Activated naive CD8-positive, alpha-beta T cell treated with anti-CD3 and anti-CD28 coated beads, Interleukin-2, amount 10 ng/mL, durations not matched to agents 7 days and 5 days (primary cell): ENCODE results near the gene KRTAP10-3. TPM values are rescaled to one million over a fixed set of nuclear protein-coding genes. Genes with fewer than 3 reads are reported as not detected.
A peak's percentile ranks its signal among the peaks of the same experiment; 100 is the strongest.

Source experiments
- ATAC-seq: fragments of 150-1000 bp; cut with Tn5 transposase; one replicate; pipeline ENCODE4 v1.10.0; 2021; ENCODE audit warnings: low read depth, moderate library complexity
- POLR2A ChIA-PET: fragments of 350-600 bp; sonication (Branson Sonifier 250); formaldehyde crosslinking; loops from one replicate; lab custom pipeline; 2021; ENCODE audit warnings: antibody characterized with exemption; lab: Charles Lee
- DNase-seq: peaks from one replicate; pipeline ENCODE4 v3.0.0; 2021
- H3K27ac Mint-ChIP-seq: one replicate; pipeline ENCODE4 v1.8.0; 2022; ENCODE audit warnings: mild to moderate bottlenecking, mixed read lengths
- H3K27me3 Mint-ChIP-seq: one replicate; pipeline ENCODE4 v1.8.0; 2022; ENCODE audit warnings: mild to moderate bottlenecking, moderate library complexity, mixed read lengths
- H3K36me3 Mint-ChIP-seq: one replicate; pipeline ENCODE4 v1.8.0; 2021; ENCODE audit warnings: mild to moderate bottlenecking, mixed read lengths
- H3K4me1 Mint-ChIP-seq: one replicate; pipeline ENCODE4 v1.8.0; 2021; ENCODE audit warnings: mixed read lengths
- H3K4me3 Mint-ChIP-seq: one replicate; pipeline ENCODE4 v1.8.0; 2022; ENCODE audit warnings: mild to moderate bottlenecking, moderate library complexity, mixed read lengths
- H3K9me3 Mint-ChIP-seq: one replicate; pipeline ENCODE4 v1.8.0; 2021; ENCODE audit warnings: mixed read lengths
- total RNA-seq, 2 experiments: library from RNA; stranded (reverse); gene quantifications; one replicate each; pipeline ENCODE4 v1.2.3, GENCODE V29; 2021

Gene KRTAP10-3
- total RNA-seq, 2 experiments from 2014 or later: not detected

DNA sequence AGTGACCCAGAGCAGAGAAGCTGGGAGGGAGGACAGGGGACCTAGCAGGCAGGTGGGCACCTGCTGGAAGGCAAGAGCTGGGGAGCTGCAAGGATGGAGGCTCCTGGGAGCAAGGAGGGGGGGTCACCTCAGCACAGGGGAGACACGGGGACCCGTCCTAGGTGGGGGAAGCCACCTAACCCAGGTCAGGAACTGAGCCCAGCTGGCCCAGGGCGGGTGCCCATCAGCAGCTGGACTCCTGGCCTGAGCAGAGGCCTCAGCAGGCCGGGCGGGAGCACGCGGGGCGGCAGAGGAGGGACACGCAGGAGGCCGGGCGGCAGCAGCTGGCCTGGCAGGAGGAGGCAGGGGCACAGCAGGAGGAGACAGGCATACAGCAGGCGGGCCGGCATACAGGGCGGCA is 19.5 kb downstream of the KRTAP10-3 start:
- POLR2A ChIA-PET: no interaction called here
- ATAC-seq (no peak), DNase-seq (no peak)
- Mint-ChIP-seq H3K27me3 (peaks cover 4% of the 10 kb centered on the region), H3K36me3 (no peaks in the 10 kb centered on the region), H3K27ac (no peak overlapping the region), H3K4me3 (no peak overlapping the region), H3K4me1 (no peaks in the 10 kb centered on the region), H3K9me3 (peaks cover 3% of the 10 kb centered on the region)

DNA sequence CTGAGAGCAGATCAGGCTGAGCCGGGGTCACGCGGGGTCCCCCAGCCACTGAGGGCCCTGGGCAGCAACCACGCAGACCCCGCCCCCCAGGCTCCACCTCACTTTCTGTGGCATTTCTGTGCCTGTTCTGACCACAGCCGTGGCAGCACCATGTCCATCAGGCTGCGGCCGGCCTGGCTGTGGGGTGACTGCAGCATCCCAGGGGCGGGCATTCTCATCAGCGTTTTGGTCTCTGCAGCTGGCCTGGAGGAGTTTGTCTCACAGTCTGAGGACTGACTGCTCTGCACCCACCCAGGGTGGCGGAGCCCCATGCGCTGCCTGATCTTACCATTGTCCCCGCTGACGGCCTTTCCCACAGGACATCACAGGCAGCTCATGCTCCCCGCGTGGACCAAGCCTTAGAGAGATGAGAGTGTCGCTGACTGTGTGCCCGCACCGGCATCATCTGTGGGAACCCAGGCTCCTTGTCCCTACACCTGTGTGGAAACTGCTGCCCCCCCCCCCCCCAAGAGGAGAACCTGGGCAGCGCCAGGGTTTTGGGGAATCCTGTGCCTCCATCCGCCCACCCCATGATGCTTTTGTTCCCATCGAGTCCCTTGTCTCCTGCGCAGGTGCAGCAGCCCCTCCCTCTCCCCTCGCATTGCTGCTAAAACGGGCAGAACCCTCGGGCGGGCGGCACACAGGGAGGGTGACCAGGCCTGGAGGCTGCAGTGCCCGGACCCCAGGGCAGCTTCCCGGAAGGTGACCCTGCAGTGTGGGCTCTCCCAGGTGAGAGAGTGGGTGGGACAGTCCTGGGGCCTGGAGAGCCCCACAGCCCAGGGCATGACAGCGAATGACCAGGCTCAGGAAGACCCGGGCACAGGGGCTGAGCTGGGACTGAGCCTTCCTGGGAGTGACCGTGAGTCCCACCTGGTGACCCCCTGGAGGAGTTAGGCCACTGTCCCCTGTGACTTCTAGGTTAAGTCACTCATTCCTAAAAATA is 20.4 kb downstream of the KRTAP10-3 start:
- Mint-ChIP-seq H3K9me3 (peaks cover 3% of the 10 kb centered on the region), H3K4me1 (no peaks in the 10 kb centered on the region), H3K36me3 (no peaks in the 10 kb centered on the region), H3K27me3 (peaks cover 4% of the 10 kb centered on the region), H3K4me3 (no peak overlapping the region), H3K27ac (no peak overlapping the region)
- DNase-seq: no peak
- ATAC-seq: no peak
- POLR2A ChIA-PET: no interaction called here

DNA sequence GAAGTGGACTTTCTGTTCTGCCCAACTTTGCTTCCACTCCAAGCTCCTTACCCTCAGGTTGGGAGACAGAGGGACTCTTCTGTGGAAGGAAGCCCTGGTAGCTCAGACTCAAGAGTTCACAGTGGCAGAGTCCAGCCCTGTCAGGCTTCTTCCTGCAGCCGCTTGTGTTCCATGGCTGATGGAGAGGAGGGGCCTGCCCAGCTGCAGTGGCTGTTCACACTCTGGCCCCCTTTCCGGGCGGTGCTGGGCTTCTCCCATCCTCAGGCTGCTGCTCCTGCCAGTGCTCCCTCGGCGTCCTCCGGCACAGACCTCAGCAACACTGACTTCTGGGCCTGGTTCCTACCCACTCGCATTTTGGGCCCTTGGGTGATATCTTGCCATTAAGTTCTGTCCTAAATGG is 22.6 kb downstream of the KRTAP10-3 start:
- H3K27me3 Mint-ChIP-seq: peaks cover 6% of the 10 kb centered on the region

DNA sequence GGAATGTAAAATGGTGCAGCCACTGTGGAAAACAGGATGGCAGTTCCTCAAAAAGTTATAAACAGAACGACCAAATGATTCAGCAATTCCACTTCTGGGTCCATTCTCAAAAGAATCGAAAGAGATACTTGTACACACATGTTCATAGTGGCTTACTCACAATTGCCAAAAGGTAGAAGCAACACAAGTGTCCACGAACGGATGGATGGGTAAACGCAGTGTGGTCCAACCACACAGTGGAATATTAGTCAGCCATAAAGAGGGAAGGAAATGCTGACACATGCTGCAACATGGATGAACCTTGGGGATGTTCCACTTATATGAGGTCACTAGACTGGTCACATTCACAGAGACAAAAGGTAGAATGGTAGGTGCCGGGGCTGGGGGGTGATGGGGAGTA is 23.9 kb downstream of the KRTAP10-3 start:
- Mint-ChIP-seq H3K27ac (no peak overlapping the region), H3K9me3 (no peaks in the 10 kb centered on the region), H3K4me3 (no peak overlapping the region), H3K36me3 (no peaks in the 10 kb centered on the region), H3K27me3 (peaks cover 6% of the 10 kb centered on the region), H3K4me1 (no peaks in the 10 kb centered on the region)
- no peak for DNase-seq
- no peak for ATAC-seq
- POLR2A ChIA-PET: no interaction called here

More for the DNA sequence above, 22.6 kb downstream of the KRTAP10-3 start:
- Mint-ChIP-seq H3K4me1 (no peaks in the 10 kb centered on the region), H3K36me3 (no peaks in the 10 kb centered on the region), H3K27ac (no peak overlapping the region), H3K4me3 (no peak overlapping the region), H3K9me3 (peaks cover under 1% of the 10 kb centered on the region)
- POLR2A ChIA-PET: interaction anchor here (0.6 kb wide), 1 partner anchor 193 kb away, joined by 4 read pairs; no protein-coding TSS in a partner anchor
- DNase-seq (no peak), ATAC-seq (no peak)

DNA sequence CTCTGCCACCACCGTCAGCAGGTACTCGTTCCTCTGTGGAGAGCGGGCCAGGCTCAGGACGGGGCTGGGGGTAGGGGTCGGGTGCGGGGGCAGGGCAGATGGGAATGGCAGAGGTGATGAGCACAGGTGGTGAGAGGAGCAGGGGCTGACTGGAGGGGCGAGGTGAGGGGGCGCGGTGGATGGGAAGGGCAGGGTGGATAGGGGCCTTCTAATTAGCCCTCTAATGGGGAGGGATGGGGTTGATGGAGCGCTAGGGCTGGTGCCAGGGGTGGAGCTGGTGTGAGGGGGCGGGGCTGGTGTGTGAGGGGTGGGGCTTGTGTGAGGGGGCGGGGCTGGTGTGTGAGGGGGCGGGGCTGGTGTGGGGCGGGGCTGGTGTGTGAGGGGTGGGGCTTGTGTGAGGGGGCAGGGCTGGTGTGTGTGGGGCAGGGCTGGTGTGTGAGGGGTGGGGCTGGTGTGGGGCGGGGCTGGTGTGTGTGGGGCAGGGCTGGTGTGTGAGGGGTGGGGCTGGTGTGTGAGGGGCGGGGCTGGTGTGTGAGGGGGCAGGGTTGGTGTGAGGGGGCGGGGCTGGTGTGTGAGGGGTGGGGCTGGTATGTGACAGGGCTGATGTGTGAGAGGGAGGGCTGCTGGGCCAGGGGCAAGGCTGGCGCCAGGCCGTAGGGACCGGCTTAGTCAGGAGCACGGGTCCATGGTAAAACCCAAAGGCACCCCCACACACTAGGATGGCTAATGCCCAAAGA is 24.5 kb downstream of the KRTAP10-3 start:
- ATAC-seq (no peak), DNase-seq (no peak)
- Mint-ChIP-seq H3K4me3 (no peak overlapping the region), H3K27ac (no peak overlapping the region), H3K4me1 (no peaks in the 10 kb centered on the region), H3K27me3 (peaks cover 6% of the 10 kb centered on the region), H3K9me3 (no peaks in the 10 kb centered on the region), H3K36me3 (no peaks in the 10 kb centered on the region)
- POLR2A ChIA-PET: no interaction called here

DNA sequence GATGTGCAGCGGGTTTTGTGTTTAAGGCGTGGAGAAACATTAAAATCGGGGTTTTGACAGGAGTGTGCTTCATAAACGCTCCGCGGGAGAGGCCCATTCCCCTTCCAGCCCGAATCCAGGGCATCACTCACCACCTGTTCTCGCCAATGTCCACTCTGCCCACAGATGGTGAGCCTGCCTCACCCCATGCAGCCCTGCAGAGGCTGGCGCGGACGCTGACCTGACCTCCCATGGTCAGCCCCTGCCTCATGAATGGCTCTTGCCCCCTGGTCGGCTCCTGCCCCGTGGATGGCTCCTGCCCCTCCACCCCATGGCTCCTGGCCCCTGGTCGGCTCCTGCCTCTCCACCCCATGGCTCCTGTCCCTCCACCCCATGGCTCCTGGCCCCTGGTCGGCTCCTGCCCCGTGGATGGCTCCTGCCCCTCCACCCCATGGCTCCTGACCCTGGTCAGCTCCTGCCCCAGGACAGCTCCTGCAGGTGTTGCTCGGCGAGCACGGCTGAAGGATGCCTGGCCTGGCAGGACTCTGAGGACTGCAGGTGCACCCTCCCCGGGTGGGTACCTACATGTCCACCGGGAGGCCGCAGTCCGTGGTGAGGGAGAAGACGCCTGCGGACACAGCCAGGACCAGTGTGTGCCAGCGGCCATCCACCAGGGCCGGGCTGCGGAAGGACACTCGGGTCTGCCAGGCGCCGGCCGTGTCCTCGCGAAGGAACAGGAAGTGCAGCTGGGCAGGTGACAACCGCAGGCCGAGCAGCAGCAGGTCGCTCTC is 25.3 kb downstream of the KRTAP10-3 start:
- DNase-seq (peak; percentile 24), ATAC-seq (no peak)
- peaks cover 6% of the 10 kb centered on the region for H3K27me3 Mint-ChIP-seq
- H3K4me3 Mint-ChIP-seq: no peak overlapping the region
- H3K9me3 Mint-ChIP-seq: no peaks in the 10 kb centered on the region
- no peaks in the 10 kb centered on the region for H3K36me3 Mint-ChIP-seq
- POLR2A ChIA-PET: no interaction called here
- H3K27ac Mint-ChIP-seq: no peak overlapping the region
- H3K4me1 Mint-ChIP-seq: no peaks in the 10 kb centered on the region

DNA sequence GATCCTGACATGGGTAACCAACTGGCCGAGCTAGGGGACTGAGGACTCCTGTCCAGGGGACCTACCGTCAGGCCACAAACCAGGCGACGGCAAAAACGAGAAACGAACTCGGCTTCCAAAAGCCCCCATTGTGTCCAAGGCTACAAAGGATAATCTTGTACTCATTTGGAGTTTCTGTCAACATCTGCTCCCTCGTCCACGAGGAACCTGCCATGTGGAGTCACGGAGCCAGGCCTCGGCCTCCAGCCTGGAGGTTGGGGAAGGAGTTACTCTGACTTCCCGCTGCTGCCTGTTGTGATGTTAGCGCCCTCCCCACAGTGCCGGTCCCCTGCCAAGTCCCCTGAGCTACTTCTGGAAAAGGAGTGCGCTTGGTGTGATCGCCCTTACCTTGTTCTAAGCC is 25.9 kb downstream of the KRTAP10-3 start:
- H3K4me3 Mint-ChIP-seq: no peak overlapping the region
- peaks cover 6% of the 10 kb centered on the region for H3K27me3 Mint-ChIP-seq
- no peaks in the 10 kb centered on the region for H3K36me3 Mint-ChIP-seq
- ATAC-seq: no peak
- H3K9me3 Mint-ChIP-seq: no peaks in the 10 kb centered on the region
- POLR2A ChIA-PET: no interaction called here
- H3K27ac Mint-ChIP-seq: no peak overlapping the region
- no peak for DNase-seq
- H3K4me1 Mint-ChIP-seq: no peaks in the 10 kb centered on the region

DNA sequence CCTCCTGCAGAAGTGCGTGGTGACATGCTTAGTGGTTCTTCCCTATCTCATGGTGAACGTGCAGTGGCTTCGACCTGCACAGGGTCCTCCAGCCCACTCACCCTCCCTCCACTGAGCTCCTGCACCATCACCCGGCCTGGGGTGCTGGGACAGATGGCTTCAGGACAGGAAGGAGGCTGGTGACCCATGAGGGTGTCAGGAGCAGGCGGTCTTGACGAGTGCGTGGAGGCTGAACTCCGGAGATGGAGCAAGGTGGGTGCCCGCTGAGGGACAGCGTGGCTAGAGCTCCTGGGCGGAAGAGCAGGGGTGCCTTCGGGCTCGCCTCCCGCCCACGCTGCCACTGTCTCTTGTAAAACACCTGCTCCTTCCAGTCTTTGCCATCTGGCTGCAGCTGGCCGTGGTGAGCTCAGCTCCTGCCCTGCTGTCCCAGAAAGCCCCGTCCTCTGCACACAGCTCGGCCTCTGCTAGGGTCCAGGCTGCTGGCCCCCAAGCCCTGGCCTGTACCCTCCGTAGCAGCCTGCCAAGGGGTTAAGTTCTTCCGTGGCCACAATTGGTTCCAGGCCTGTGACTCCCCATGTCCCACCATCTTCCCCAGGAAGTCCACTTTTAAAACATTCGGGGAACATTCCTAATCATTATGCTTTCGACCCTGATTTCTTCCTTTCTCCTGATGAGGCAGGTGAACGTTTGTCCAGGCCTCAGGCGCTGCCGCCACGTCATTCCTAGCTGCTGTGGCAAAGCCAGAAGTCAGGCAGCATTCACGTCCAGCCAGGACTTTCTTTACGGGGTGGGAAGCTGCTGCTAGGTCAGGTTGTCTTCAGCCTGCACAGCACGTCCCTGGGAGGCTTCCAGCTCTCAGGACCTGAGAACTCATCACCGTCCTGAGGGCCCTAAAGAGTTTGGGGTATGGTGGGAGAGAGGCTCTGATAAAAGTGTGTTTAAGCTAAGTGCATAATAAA is 26.7 kb downstream of the KRTAP10-3 start:
- POLR2A ChIA-PET: no interaction called here
- ATAC-seq: no peak
- no peak for DNase-seq
- Mint-ChIP-seq H3K27me3 (peaks cover 4% of the 10 kb centered on the region), H3K4me3 (no peak overlapping the region), H3K27ac (no peak overlapping the region), H3K4me1 (no peaks in the 10 kb centered on the region), H3K36me3 (no peaks in the 10 kb centered on the region), H3K9me3 (no peaks in the 10 kb centered on the region)

DNA sequence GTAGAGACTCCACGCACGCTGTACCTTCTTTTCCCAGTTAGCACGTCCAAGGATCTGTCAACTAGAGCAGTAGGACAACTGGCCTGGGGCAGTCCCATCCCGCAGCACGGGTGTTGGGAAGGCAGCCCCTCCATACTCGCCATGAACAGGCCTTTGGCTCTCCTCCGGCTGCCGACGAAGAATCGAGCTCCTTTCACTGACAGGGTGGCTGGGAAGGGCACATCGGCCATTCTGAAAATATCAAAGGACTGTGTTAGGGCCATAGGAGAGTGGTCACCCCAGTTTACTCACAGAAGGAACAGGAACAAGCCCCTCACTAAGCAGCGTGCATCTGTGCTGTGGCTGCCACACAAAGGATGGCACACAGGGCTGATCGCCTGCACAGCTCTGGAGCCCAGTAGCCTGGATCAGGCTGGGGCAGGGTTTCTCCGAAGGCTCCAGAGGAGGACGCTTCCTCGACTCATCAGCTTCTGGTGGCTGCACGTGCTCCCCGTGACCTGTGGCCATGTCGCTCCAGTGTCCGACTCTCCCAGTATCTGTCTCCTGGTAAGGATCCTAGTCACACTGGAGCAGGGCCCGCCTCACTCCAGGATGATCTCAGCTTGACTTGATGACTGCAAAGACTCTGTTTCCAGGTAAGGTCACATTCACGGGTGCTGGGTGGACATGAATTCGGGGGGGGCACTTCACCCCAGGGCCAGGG is 27.5 kb downstream of the KRTAP10-3 start:
- no peak overlapping the region for H3K4me3 Mint-ChIP-seq
- ATAC-seq: no peak
- H3K4me1 Mint-ChIP-seq: no peaks in the 10 kb centered on the region
- H3K9me3 Mint-ChIP-seq: no peaks in the 10 kb centered on the region
- no peak for DNase-seq
- H3K27ac Mint-ChIP-seq: no peak overlapping the region
- POLR2A ChIA-PET: no interaction called here
- peaks cover 4% of the 10 kb centered on the region for H3K27me3 Mint-ChIP-seq
- no peaks in the 10 kb centered on the region for H3K36me3 Mint-ChIP-seq

DNA sequence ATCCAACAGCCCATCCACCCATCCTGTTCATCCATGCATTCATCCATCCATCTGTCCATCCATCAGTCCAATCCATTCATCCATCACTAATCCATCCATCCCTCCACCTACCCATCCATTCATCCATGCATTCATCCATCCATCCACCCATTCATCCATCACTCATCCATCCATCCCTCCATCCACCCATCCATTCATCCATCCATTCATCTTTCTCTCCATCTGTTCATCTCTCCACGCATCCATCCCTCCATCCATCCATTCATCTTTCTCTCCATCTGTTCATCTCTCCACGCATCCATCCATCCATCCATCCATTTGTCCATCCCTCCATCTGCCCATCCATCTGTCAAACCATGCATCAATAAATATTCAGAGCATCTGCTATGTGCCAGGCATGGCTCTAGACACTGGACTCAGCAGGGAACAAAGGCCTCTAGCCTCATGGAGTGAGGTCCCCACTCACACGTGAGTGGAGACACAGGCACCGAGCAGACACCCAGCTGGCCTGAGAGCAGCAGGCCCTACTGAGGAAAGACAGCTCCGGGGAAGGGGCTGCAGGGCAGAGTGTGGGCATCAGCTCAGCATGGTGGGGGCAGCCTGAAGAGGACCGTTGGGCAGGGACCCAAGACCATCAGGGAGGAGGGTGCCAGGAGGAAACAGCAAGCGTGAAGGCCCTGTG is 28.2 kb downstream of the KRTAP10-3 start:
- POLR2A ChIA-PET: no interaction called here

DNA sequence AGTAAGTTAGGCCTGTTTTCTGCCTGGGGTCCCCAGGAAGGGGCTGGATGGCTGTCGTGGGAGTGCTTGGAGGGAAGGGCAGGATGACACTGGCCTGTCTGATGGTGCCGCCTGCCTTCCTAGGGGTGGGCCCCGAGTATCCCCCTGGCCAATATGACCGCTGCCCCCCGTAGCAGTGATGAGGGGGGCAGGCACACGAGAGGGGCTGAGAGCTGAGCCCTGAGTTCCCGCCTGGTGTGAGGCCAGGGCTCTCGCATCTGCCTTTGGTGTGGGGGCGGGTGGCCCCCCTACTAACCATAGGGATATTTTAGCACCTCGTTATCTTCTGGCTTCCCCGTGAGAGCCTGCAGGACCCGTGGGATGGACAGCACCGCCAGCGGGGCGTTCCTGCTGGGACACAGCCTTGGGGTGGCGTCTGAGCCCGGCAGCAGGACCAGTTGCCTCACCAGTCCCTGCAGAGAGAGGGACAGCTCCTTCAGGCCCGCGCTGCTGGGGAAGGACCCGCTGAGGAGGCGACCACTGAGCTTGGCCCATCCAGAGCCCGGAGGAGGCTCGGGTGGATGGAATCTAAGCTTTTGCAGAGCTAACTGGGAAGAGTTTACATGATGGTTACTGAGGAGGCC is 29.0 kb downstream of the KRTAP10-3 start:
- Mint-ChIP-seq H3K27me3 (peaks cover 2% of the 10 kb centered on the region), H3K4me1 (no peaks in the 10 kb centered on the region), H3K27ac (no peak overlapping the region), H3K9me3 (no peaks in the 10 kb centered on the region), H3K4me3 (no peak overlapping the region), H3K36me3 (no peaks in the 10 kb centered on the region)
- DNase-seq: no peak
- ATAC-seq: no peak
- POLR2A ChIA-PET: no interaction called here

More for the DNA sequence above, 28.2 kb downstream of the KRTAP10-3 start:
- no peaks in the 10 kb centered on the region for H3K9me3 Mint-ChIP-seq
- H3K36me3 Mint-ChIP-seq: no peaks in the 10 kb centered on the region
- no peaks in the 10 kb centered on the region for H3K4me1 Mint-ChIP-seq
- peaks cover 4% of the 10 kb centered on the region for H3K27me3 Mint-ChIP-seq
- no peak overlapping the region for H3K4me3 Mint-ChIP-seq
- ATAC-seq (no peak), DNase-seq (no peak)
- H3K27ac Mint-ChIP-seq: no peak overlapping the region
